NOMO-1 treated with DMSO at 0.1 percent for 48 hours (cell line): ENCODE data around the gene TDRD6.
A peak's percentile ranks its signal among the peaks of the same experiment; 100 is the strongest.

Experiments
- DNase-seq: peaks from one replicate; lab custom pipeline; 2025; ENCODE audit not compliant: unreplicated experiment; lab: John Stamatoyannopoulos, UW

The TDRD6 gene

GRCh38 chr6:46688117-46688965 is 656 bp downstream of the TDRD6 start:
- no peak for DNase-seq

- DNase-seq, result no peak
Observed at GRCh38 chr6:46688966-46689335, 1.3 kb downstream of the TDRD6 start.

DNA sequence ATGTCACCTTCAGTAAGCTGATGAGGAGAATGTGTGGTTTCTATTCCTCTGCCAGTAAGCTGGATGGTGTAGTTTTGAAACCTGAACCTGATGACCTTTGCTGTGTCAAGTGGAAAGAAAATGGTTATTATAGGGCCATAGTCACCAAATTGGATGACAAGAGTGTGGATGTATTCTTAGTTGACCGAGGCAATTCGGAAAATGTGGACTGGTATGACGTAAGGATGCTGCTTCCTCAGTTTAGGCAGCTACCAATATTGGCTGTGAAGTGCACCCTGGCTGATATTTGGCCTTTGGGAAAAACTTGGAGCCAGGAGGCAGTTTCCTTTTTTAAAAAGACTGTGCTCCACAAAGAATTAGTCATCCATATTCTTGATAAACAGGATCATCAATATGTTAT is 2.0 kb downstream of the TDRD6 start:
- no peak for DNase-seq

- no peak for DNase-seq
Observed at GRCh38 chr6:46690141-46690755, 2.6 kb downstream of the TDRD6 start.

DNA sequence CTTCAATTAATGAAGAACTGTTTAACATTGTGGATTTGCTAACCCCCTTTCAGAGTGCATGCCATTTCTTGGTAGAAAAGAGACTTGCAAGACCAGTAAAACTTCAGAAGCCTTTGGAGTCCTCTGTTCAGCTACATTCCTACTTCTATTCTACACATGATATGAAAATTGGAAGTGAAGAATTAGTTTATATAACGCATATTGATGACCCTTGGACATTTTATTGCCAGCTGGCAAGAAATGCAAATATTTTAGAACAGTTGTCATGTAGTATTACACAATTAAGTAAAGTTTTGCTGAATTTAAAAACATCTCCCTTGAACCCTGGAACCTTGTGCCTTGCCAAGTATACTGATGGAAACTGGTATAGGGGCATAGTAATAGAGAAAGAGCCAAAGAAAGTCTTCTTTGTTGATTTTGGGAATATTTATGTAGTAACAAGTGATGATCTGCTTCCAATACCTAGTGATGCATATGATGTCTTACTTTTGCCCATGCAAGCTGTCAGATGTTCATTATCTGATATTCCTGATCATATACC is 3.3 kb downstream of the TDRD6 start:
- no peak for DNase-seq

DNA sequence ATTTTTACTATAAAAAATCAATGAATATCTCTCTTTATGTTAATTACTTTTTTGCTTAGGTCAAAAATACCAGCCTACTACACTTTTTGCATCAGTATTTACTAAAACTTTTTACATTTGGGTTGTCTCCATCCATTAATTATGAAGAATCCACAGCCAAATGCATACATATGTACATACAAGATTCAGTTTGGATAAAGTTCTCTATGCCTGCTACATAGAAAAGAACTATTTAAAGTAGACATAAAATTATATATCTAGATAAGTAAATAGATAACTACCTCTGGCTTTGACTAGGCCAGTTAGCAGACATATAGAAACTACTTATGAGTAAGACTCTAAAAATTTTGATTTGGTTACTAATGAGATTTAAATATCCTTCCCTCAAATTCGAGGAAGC is 12.3 kb downstream of the TDRD6 start:
- no peak for DNase-seq

- peak; percentile 51 for DNase-seq
Observed at GRCh38 chr6:46704562-46704961, 16.9 kb downstream of the TDRD6 start.

- no peak for DNase-seq
Observed at GRCh38 chr6:46706464-46706863, 18.8 kb downstream of the TDRD6 start.

- DNase-seq, result no peak
Observed at GRCh38 chr6:46711491-46711890, 23.8 kb downstream of the TDRD6 start.

DNA sequence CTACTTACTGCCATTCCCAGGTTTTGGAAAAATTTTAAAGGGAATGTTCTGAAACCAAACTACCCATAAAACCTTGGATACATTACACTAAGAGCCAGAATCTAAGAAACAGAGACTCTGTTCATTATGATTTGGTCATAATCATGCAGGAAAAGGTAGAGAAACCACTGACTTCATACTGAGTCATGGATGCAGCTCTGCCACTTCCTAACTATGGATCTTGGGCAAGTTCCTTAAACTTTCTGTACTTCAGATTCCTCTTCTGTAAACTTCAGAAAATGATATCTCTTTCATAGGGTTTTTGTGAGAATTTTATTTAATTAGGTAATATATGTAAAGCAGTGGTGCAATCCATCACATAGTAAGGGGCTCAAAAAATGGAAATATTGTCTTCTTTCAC is 27.5 kb downstream of the TDRD6 start:
- peak; percentile 67 for DNase-seq

GRCh38 chr6:46719099-46719498 is 31.4 kb downstream of the TDRD6 start:
- DNase-seq, result no peak

GRCh38 chr6:46720401-46720800 is 32.7 kb downstream of the TDRD6 start:
- DNase-seq, result no peak

GRCh38 chr6:46729787-46730326 is 42.2 kb downstream of the TDRD6 start:
- DNase-seq, result no peak

- peak; percentile 71 for DNase-seq
Observed at GRCh38 chr6:46730921-46731461, 43.3 kb downstream of the TDRD6 start.

DNA sequence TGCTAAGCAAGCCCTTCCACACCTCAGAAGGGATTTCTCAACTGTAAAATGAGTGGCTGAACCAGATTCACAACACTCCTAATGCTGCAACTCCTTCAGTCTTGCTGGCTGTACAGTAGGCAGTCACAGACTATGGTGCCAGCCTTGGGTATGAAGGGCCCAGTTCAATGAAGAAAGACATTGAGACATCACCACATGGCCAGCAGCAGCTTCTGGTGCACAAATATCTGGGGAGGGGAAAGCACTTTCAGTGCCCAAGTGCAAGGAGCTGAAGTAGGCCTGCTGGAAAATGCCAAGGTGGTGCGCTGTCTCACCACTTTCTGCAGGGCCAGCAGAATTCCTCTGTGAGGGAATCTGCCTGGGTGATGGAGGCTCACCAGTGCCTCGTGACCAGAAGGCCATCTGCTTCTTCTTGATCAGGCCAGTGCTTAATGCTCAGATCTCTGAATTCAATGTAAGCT is 45.7 kb downstream of the TDRD6 start:
- DNase-seq, result no peak

DNA sequence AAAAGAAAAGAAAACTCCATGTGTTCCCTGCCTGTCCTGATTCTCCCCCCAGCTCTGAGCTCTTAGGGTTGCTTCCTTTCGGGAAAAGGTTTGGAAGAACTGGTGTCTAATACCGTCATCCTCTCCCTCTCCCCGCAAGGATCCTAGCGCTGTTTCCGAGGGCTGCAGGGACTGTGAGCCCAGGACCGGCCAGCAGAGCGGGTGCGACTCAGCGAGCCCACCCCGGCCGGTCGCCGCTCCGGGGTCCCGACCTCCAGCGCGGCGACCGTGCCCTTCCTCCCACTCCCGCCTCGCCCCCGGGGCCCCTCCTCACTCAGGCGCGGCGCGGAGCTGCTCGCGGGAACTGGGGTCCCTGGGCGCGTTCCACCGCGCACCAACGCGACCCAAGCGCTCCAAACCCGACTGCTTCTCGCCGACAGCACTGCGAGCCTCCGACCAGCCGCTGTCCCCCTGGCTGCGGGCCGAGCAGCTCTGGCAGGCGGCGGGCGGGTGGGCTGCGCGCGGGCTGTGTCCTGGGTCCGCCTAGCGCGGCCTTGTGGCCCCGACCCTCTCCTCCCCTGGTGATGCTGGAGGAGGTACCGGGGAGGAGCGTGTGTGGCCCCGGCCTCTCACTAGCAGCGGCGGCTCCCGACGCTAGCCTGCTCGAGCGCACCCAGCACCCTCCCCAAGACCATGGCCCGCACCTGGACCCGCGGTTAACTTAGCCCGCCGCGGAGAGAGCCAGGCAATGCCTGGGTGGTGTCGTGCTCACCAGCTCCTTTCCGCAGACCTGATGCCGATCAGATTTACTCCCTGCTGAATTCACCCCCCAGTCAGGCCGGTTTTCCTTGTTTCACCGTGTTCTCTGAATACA is 47.4 kb downstream of the TDRD6 start, which contains the start of gene PLA2G7:
Gene PLA2G7, minus strand, starts transcription at position 509 of the 853 bp plus-strand sequence. CDS start 12,484 bp downstream, outside the sequence.
- no peak for DNase-seq

DNA sequence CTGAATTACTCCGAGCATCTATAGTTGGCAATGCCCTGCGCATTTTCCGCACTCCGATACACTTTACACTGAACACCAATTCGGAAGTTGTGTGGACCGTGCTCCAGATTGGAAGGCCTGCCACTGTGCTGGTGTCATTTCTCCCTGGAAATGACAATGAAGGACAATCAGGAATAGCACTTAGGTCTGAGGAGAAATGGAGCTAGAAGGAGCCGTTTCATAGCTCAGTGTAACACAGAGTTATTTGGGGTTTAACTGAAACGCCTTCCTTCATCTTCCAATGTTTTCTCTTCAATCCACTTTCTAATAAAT is 48.0 kb downstream of the TDRD6 start:
- DNase-seq, result no peak

- DNase-seq, result no peak
Observed at GRCh38 chr6:46736906-46737305, 49.2 kb downstream of the TDRD6 start.

DNA sequence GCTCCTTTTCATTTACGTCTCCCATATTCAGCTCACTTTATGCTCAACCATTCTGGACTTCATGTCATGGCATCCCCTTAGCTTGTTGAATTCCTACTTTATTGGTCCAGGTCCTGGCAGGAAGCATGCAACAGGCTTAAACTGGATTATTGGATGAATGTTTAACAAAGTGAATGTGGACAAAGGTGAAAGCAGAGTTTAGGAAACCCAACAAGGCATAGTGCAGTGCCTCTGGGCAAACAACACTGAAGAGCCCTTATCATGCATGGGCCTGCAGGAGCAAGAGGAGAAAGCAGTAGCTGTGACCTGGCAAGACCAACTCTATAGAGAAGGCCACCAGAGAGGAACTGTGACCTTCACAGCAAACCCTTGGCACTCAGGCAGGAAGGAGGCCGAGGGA is 53.8 kb downstream of the TDRD6 start:
- DNase-seq, result no peak

- DNase-seq, result no peak
Observed at GRCh38 chr6:46741910-46742309, 54.2 kb downstream of the TDRD6 start.
